ENCODE results near the gene KREMEN2. TPM values are rescaled to one million over a fixed set of nuclear protein-coding genes. Genes with fewer than 3 reads are reported as not detected.

Gene KREMEN2
- total and polyA plus RNA-seq, 4 donors, result not detected

- 42% methylated on average over 39 of the region's 39 CpGs for WGBS
- no peak for DNase-seq (ENCODE audit: low spot score)
- no peak overlapping the region for H3K27ac ChIP-seq (ENCODE audit: low read depth in 1 of 2, low read length in 2 of 2)
- H3K4me1 ChIP-seq (ENCODE audit: control insufficient read depth in 4 of 4, insufficient read depth in 4 of 4, low read length in 3 of 4), result peaks cover 7 to 44% (median 34%) of the 10 kb centered on the region in 4 donors
- H3K27me3 ChIP-seq (ENCODE audit: control insufficient read depth in 4 of 4, insufficient read depth in 4 of 4, low read length in 3 of 4), result peaks cover 0 to 14% (median 5%) of the 10 kb centered on the region in 4 donors
- no peaks in the 10 kb centered on the region for H3K9me3 ChIP-seq (ENCODE audit: control insufficient read depth in 4 of 4, low read length in 3 of 4)
- H3K9ac ChIP-seq (ENCODE audit: low read depth in 1 of 2, low read length in 2 of 2), result no peak overlapping the region
- no peaks in the 10 kb centered on the region for H3K36me3 ChIP-seq (ENCODE audit: control insufficient read depth in 4 of 4, insufficient read depth in 3 of 4, low read depth in 1 of 4, low read length in 3 of 4)
- peak overlapping the region in 1 of 3 donors; percentile 7 for H3K4me3 ChIP-seq (ENCODE audit: low read depth in 1 of 3, low read length in 3 of 3)
- TF ChIP-seq, protein P1, sequence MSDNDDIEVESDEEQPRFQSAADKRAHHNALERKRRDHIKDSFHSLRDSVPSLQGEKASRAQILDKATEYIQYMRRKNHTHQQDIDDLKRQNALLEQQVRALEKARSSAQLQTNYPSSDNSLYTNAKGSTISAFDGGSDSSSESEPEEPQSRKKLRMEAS (IDR thresholded peaks at IDR 0.05), result no peak
- TF ChIP-seq EGR1 (IDR thresholded peaks at IDR 0.05; ENCODE audit: low read depth in 2 of 2) (no peak), JUND (IDR thresholded peaks at IDR 0.05) (no peak), RXRA (IDR thresholded peaks at IDR 0.05) (no peak), FOXA1 (IDR thresholded peaks at IDR 0.05) (no peak), RAD21 (IDR thresholded peaks at IDR 0.05) (no peak), YY1 (IDR thresholded peaks at IDR 0.05) (no peak), GABPA (IDR thresholded peaks at IDR 0.05 in 1 of 2, conservative IDR thresholded peaks at IDR 0.05 in 1 of 2) (no peak), NR2F2 (IDR thresholded peaks at IDR 0.05) (no peak), HNF4G (IDR thresholded peaks at IDR 0.05) (no peak), REST (IDR thresholded peaks at IDR 0.05) (no peak)
These were observed 2.1 kb downstream of the KREMEN2 start for GRCh38 chr16:2966043-2966807.

- peak overlapping the region in 1 of 3 donors; percentile 7 for H3K4me3 ChIP-seq (ENCODE audit: low read depth in 1 of 3, low read length in 3 of 3)
- peaks cover 0 to 14% (median 5%) of the 10 kb centered on the region in 4 donors for H3K27me3 ChIP-seq (ENCODE audit: control insufficient read depth in 4 of 4, insufficient read depth in 4 of 4, low read length in 3 of 4)
- H3K36me3 ChIP-seq (ENCODE audit: control insufficient read depth in 4 of 4, insufficient read depth in 3 of 4, low read depth in 1 of 4, low read length in 3 of 4), result no peaks in the 10 kb centered on the region
- 3% methylated on average over 46 of the region's 46 CpGs for WGBS
- H3K4me1 ChIP-seq (ENCODE audit: control insufficient read depth in 4 of 4, insufficient read depth in 4 of 4, low read length in 3 of 4), result peaks cover 7 to 44% (median 34%) of the 10 kb centered on the region in 4 donors
- H3K9ac ChIP-seq (ENCODE audit: low read depth in 1 of 2, low read length in 2 of 2), result no peak overlapping the region
- DNase-seq (ENCODE audit: low spot score), result no peak
- H3K9me3 ChIP-seq (ENCODE audit: control insufficient read depth in 4 of 4, low read length in 3 of 4), result no peaks in the 10 kb centered on the region
- H3K27ac ChIP-seq (ENCODE audit: low read depth in 1 of 2, low read length in 2 of 2), result no peak overlapping the region
- TF ChIP-seq RAD21 (IDR thresholded peaks at IDR 0.05) (no peak), ATF3 (IDR thresholded peaks at IDR 0.05) (no peak), RXRA (IDR thresholded peaks at IDR 0.05) (no peak), FOXA1 (IDR thresholded peaks at IDR 0.05) (no peak), HNF4A (conservative IDR thresholded peaks at IDR 0.05) (no peak), JUND (IDR thresholded peaks at IDR 0.05) (no peak), SP1 (IDR thresholded peaks at IDR 0.05) (no peak), FOXA2 (IDR thresholded peaks at IDR 0.05) (no peak), EGR1 (IDR thresholded peaks at IDR 0.05; ENCODE audit: low read depth in 2 of 2) (no peak), CTCF (IDR thresholded peaks at IDR 0.05; ENCODE audit: low read depth, low read length, missing input control) (no peak)
These were observed 2.7 kb downstream of the KREMEN2 start for GRCh38 chr16:2966808-2967191.
